SK-MEL-5 (cell line): ENCODE data around the gene GMPS. TPM values are rescaled to one million over a fixed set of nuclear protein-coding genes. Genes with fewer than 3 reads are reported as not detected.
"Not testable (repeated sequence)": the region's sequence is repeated elsewhere in the genome, so short reads cannot be mapped to it uniquely, and the experiment has no call there.

Experiments used
- DNase-seq: peaks from one replicate; pipeline ENCODE4 v3.0.0-alpha.2; 2016; ENCODE audit warnings: low read depth, low spot score
- in situ Hi-C: cut with HindIII; loops from 2 replicates; pipeline ENCODE4 v1.10.0; 2016; ENCODE audit warnings: low sequenced_read_pairs, high pct_unique_total_duplicates, low pct_unique_long_range_greater_than_20kb
- polyA plus RNA-seq, 2 experiments: library from polyadenylated mRNA; depleted of rRNA; stranded (reverse); fragments of >200 nt; gene quantifications; 2 replicates each; pipeline ENCODE4 v1.2.3, GENCODE V29; 2015
- total RNA-seq: library from RNA; depleted of rRNA; stranded (reverse); fragments of >200 nt; shearing (Covaris generic); gene quantifications from 2 replicates; pipeline ENCODE4 v1.2.3, GENCODE V29; 2014; rRNA removed

Gene GMPS
- 49.6 and 50.5 TPM in 2 replicates for total RNA-seq
- polyA plus RNA-seq (2015; cell fraction: cytosol; rRNA removed), result 50.3 and 70.4 TPM in 2 replicates
- 38.2 and 50.8 TPM in 2 replicates for polyA plus RNA-seq (2015; cell fraction: nucleus; rRNA removed)

- DNase-seq, result peak; percentile 93
- in situ Hi-C loops, result no loop called here
Measured at GRCh38 chr3:155870133-155870944, at the start of gene GMPS. Gene GMPS, plus strand, starts transcription at chr3:155870650. Its CDS starts 221 bp downstream, at chr3:155870871.

GRCh38 chr3:155828490-155829098 lies 41.9 kb upstream of the GMPS start:
- DNase-seq, in situ Hi-C loops: not testable (repeated sequence)

GRCh38 chr3:155835341-155836071 lies 34.9 kb upstream of the GMPS start:
- in situ Hi-C loops, result no loop called here
- no peak for DNase-seq

GRCh38 chr3:155843569-155843968 lies 26.9 kb upstream of the GMPS start:
- in situ Hi-C loops, result no loop called here
- DNase-seq, result no peak

- no peak for DNase-seq
- in situ Hi-C loops, result no loop called here
Measured at GRCh38 chr3:155846119-155846518, 24.3 kb upstream of the GMPS start.

- no peak for DNase-seq
- in situ Hi-C loops, result no loop called here
Measured at GRCh38 chr3:155847993-155848392, 22.5 kb upstream of the GMPS start.

GRCh38 chr3:155849404-155849803 lies 21.0 kb upstream of the GMPS start:
- in situ Hi-C loops, result not testable (repeated sequence)

GRCh38 chr3:155852341-155852740 lies 18.1 kb upstream of the GMPS start:
- DNase-seq, result no peak

More at GRCh38 chr3:155849404-155849803, 21.0 kb upstream of the GMPS start:
- not testable (repeated sequence) for DNase-seq

GRCh38 chr3:155853214-155854140 lies 17.0 kb upstream of the GMPS start:
- no peak for DNase-seq

More at GRCh38 chr3:155852341-155852740, 18.1 kb upstream of the GMPS start:
- in situ Hi-C loops, result no loop called here

GRCh38 chr3:155854141-155854940 lies 16.1 kb upstream of the GMPS start, which contains the start of gene SLC33A1:
Gene SLC33A1, minus strand, starts transcription at chr3:155854427. Its CDS starts 430 bp downstream, at chr3:155853997.
- peak; percentile 99 for DNase-seq
- in situ Hi-C loops, result no loop called here

More at GRCh38 chr3:155853214-155854140, 17.0 kb upstream of the GMPS start:
- in situ Hi-C loops, result no loop called here

- in situ Hi-C loops, result no loop called here
- peak; percentile 65 for DNase-seq
Measured at GRCh38 chr3:155859859-155860258, 10.6 kb upstream of the GMPS start.

GRCh38 chr3:155860424-155860823 lies 10.0 kb upstream of the GMPS start:
- in situ Hi-C loops, DNase-seq: not testable (repeated sequence)

- DNase-seq, result no peak
- in situ Hi-C loops, result no loop called here
Measured at GRCh38 chr3:155861476-155862183, 8.8 kb upstream of the GMPS start.

GRCh38 chr3:155862290-155862982 lies 8.0 kb upstream of the GMPS start:
- DNase-seq, result peak; percentile 56
- in situ Hi-C loops, result not testable (repeated sequence)
